Testis (tissue), 3 donors: ENCODE measurements around the gene EML2. TPM values are rescaled to one million over a fixed set of nuclear protein-coding genes. Genes with fewer than 3 reads are reported as not detected.
A peak's percentile ranks its signal among the peaks of the same experiment; 100 is the strongest.

Experiments used
- DNase-seq: peaks from one replicate; pipeline ENCODE4 v3.0.0-alpha.2; 2019
- H3K27ac ChIP-seq, 2 donors: fragments of 200-600 bp; sonication (generic); one replicate each; pipeline ENCODE4 v1.5.1; 2019
- H3K27me3 ChIP-seq: fragments of 200-600 bp; sonication (generic); one replicate; pipeline ENCODE4 v1.5.1; 2019
- H3K36me3 ChIP-seq: fragments of 200-600 bp; sonication (generic); one replicate; pipeline ENCODE4 v1.5.1; 2017; ENCODE audit warnings: low read depth; ENCODE audit errors: missing control alignments
- H3K4me1 ChIP-seq: fragments of 200-600 bp; sonication (generic); one replicate; pipeline ENCODE4 v1.5.1; 2019
- H3K4me3 ChIP-seq, 2 donors: fragments of 200-600 bp; sonication (generic); one replicate each; pipeline ENCODE4 v1.5.1; 2017 to 2019
- H3K9me3 ChIP-seq: fragments of 200-600 bp; sonication (generic); one replicate; pipeline ENCODE4 v1.5.1; 2017
- CTCF ChIP-seq, 3 experiments: fragments of 450-650 bp in 2 of 3; fragments of 200-600 bp in 1 of 3; sonication (generic) in 1 of 3; IDR thresholded peaks; one replicate each; pipeline ENCODE4 v1.5.1; 2016 to 2019; ENCODE audit warnings: antibody characterized with exemption in 3 of 3, mild to moderate bottlenecking in 2 of 3, moderate library complexity in 1 of 3
- POLR2A ChIP-seq: fragments of 450-650 bp; IDR thresholded peaks from one replicate; pipeline ENCODE4 v1.6.1; 2017; ENCODE audit warnings: antibody characterized with exemption, mild to moderate bottlenecking, moderate library complexity
- WGBS, 2 donors: methylation state at CpG; one replicate each; pipeline ENCODE4 v1.1.5; 2018; 5-methylcytosine and 5-hydroxymethylcytosine counted together
- intact Hi-C: fragments of 100-400 bp; cut with DNase I; formaldehyde crosslinking; loops from one replicate; pipeline ENCODE4 v1.15.1; 2023; ENCODE audit warnings: low total_unique reads
- polyA plus RNA-seq: library from polyadenylated mRNA; stranded (reverse); fragments of 350-450 nt; fragmentation: Illumina TruSeq; extraction: RNeasy Lipid Tissue Mini Kit (QIAGEN cat#74804); gene quantifications from one replicate; pipeline ENCODE4 v1.2.3, GENCODE V29; 2014; ENCODE audit warnings: low read depth, low replicate concordance; ENCODE audit not compliant: insufficient read depth
- total RNA-seq, 2 donors: library from RNA; depleted of rRNA; stranded (reverse); fragments of >200 nt; gene quantifications; one replicate each; pipeline ENCODE4 v1.2.3, GENCODE V29; 2016

The EML2 gene
- total and polyA plus RNA-seq, 3 donors from 2014 or later, result 28.5 to 48.4 (median 36.3) TPM

GRCh38 chr19:45597425-45598111 is 41.6 kb downstream of the EML2 start:
- DNase-seq, result no peak
- Histone ChIP-seq H3K9me3 (no peaks in the 10 kb centered on the region), H3K4me3 (no peak overlapping the region), H3K27me3 (no peaks in the 10 kb centered on the region), H3K27ac (no peak overlapping the region), H3K4me1 (peaks cover 3% of the 10 kb centered on the region), H3K36me3 (no peaks in the 10 kb centered on the region)
- intact Hi-C loops, result no loop called here
- WGBS, 2 donors, result 35 to 38% methylated on average over 5 of the region's 5 CpGs
- no peak for TF ChIP-seq CTCF (IDR thresholded peaks at IDR 0.05)
- no peak for TF ChIP-seq POLR2A

- Histone ChIP-seq H3K27ac (no peak overlapping the region), H3K36me3 (no peaks in the 10 kb centered on the region), H3K27me3 (no peaks in the 10 kb centered on the region), H3K9me3 (no peaks in the 10 kb centered on the region), H3K4me3 (no peak overlapping the region), H3K4me1 (peaks cover 3% of the 10 kb centered on the region)
- intact Hi-C loops, result no loop called here
- no peak for TF ChIP-seq CTCF (IDR thresholded peaks at IDR 0.05)
- TF ChIP-seq POLR2A, result no peak
- no peak for DNase-seq
- WGBS, 2 donors, result 60 to 78% methylated on average over 6 of the region's 6 CpGs
These were observed 43.4 kb downstream of the EML2 start for GRCh38 chr19:45595814-45596213.

- no peaks in the 10 kb centered on the region for H3K9me3 ChIP-seq
- intact Hi-C loops, result no loop called here
- H3K4me3 ChIP-seq, result no peak overlapping the region
- TF ChIP-seq CTCF (IDR thresholded peaks at IDR 0.05), result no peak
- no peak for TF ChIP-seq POLR2A
- H3K27me3 ChIP-seq, result no peaks in the 10 kb centered on the region
- H3K27ac ChIP-seq, result no peak overlapping the region
- peaks cover 2% of the 10 kb centered on the region for H3K4me1 ChIP-seq
- no peak for DNase-seq
- 15 to 28% methylated on average over 1 of the region's 1 CpG for WGBS, 2 donors
- H3K36me3 ChIP-seq, result no peaks in the 10 kb centered on the region
These were observed 45.7 kb downstream of the EML2 start for GRCh38 chr19:45593520-45593919.

DNA sequence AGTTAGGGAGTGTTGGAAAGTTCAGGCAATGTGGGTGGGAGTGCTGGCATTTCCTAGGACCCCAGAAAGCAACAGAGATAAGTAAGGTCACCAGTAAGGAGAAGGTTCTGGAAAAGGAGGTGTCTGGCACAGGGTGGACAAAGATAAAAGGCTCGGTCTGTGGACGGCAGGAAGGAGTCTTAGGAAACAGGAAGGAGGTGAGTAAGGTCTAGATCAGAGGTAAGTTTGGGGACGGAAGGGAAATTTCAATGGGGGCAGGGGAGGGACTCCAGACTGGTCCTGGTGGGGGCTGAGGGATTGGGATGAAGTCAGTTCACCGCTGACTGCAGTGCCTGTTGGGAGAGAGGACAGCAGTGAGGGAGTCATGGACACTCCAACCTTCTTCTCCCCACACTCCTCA is 46.8 kb downstream of the EML2 start:
- H3K27me3 ChIP-seq, result no peaks in the 10 kb centered on the region
- DNase-seq, result no peak
- no peaks in the 10 kb centered on the region for H3K36me3 ChIP-seq
- no peak overlapping the region for H3K4me3 ChIP-seq
- TF ChIP-seq POLR2A, result no peak
- no peak for TF ChIP-seq CTCF (IDR thresholded peaks at IDR 0.05)
- H3K27ac ChIP-seq, result no peak overlapping the region
- intact Hi-C loops, result no loop called here
- H3K4me1 ChIP-seq, result no peaks in the 10 kb centered on the region
- H3K9me3 ChIP-seq, result no peaks in the 10 kb centered on the region
- WGBS, 2 donors, result 39 to 40% methylated on average over 4 of the region's 4 CpGs

DNA sequence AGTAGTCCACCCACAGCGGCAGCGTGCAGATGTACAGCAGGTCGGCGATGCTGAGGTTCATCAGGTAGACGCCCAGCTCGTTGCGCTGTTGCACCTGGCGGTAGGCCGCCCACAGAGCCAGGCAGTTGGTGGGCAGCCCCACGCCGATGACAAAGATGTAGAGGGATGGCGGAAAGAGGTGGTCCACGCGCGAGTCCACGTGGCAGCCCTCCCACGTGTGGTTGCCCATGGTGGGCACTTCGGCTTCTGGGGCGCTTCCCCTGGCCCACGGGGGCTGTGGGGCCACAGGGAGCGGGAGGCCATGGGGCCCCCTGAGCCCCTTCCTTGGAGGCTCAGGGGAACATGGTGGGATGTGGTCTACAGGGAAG is 47.6 kb downstream of the EML2 start:
- Histone ChIP-seq H3K4me3 (peak overlapping the region in 1 of 2 donors; percentile 14), H3K4me1 (no peaks in the 10 kb centered on the region), H3K36me3 (no peaks in the 10 kb centered on the region), H3K27ac (no peak overlapping the region), H3K9me3 (no peaks in the 10 kb centered on the region), H3K27me3 (no peaks in the 10 kb centered on the region)
- 48 to 70% methylated on average over 9 to 21 of the region's 21 CpGs for WGBS, 2 donors
- DNase-seq, result no peak
- TF ChIP-seq POLR2A (no peak), CTCF (IDR thresholded peaks at IDR 0.05) (no peak)
- intact Hi-C loops, result no loop called here
